Measurements from ENCODE around the gene SFI1.

- TF ChIP-seq CTCF (IDR thresholded peaks at IDR 0.05) (no peak), EZH2 (IDR thresholded peaks at IDR 0.05; ENCODE audit: borderline replicate concordance, insufficient read depth, low read depth, low read length, poor library complexity, severe bottlenecking) (no peak)
Measured at GRCh38 chr22:31577711-31578110, 81.4 kb downstream of the SFI1 start.

Measured in B cell (primary cell).